ENCODE results near the gene HOXA3. TPM values are rescaled to one million over a fixed set of nuclear protein-coding genes. Genes with fewer than 3 reads are reported as not detected.
A peak's percentile ranks its signal among the peaks of the same experiment; 100 is the strongest.

The HOXA3 gene
- total and polyA plus RNA-seq, 2 donors (not counting 1 experiment from before 2014, with no cell fraction given), result 0.68 to 1.5 TPM

DNA sequence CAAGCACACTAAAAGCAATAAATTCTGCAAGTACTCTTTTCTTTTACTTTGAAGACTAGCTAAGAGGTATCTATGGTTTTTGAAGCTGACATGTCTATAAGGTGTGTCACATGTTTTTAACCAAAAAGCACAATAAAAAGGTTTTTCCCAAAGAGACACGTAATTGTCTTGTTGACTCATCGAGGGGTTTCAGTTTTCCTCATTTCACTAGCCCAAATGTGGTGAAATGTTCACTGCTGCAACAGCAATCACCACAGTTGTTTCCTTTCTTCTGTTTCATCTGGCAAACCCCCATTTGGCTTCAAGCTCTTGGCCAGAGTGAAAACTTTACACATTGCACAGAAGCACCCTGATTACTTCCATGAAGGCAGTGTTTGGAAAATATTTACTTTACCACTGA, 18.0 kb downstream of the HOXA3 start:
- Histone ChIP-seq H4K20me1 (ENCODE audit: control insufficient read depth, extremely low read depth, insufficient read depth, low read length) (no peaks in the 10 kb centered on the region), H3K27me3 (ENCODE audit: control insufficient read depth, insufficient read depth, low read length) (no peaks in the 10 kb centered on the region), H3K9me3 (ENCODE audit: control insufficient read depth, insufficient read depth, low read depth, low read length) (no peaks in the 10 kb centered on the region), H3K4me2 (ENCODE audit: extremely low read depth, insufficient read depth, low read length) (no peak overlapping the region), H3K9ac (ENCODE audit: insufficient read depth, low read length) (no peak overlapping the region), H3K4me1 (ENCODE audit: control insufficient read depth, extremely low read depth, insufficient read depth, low read length) (peaks cover 31% of the 10 kb centered on the region), H3K4me3 (replicated peaks in 1 of 4; ENCODE audit: control extremely low read depth in 1 of 4, insufficient read depth in 1 of 4, low read depth in 3 of 4, low read length in 4 of 4) (no peak overlapping the region), H3K36me3 (ENCODE audit: control insufficient read depth, insufficient read depth, low read length) (no peaks in the 10 kb centered on the region), H3K27ac (ENCODE audit: insufficient read depth, low read length) (peak overlapping the region; percentile 9), H3K79me2 (ENCODE audit: control insufficient read depth, insufficient read depth, low read length) (peaks cover 41% of the 10 kb centered on the region), H2AFZ (ENCODE audit: low read length) (no peak overlapping the region)
- no peak for TF ChIP-seq EZH2 (IDR thresholded peaks at IDR 0.05; ENCODE audit: low read length, missing control alignments)
- TF ChIP-seq CTCF (conservative IDR thresholded peaks at IDR 0.05 in 1 of 2, IDR thresholded peaks at IDR 0.05 in 1 of 2; ENCODE audit: low read depth in 1 of 2, low read length in 2 of 2), result no peak
- DNase-seq (ENCODE audit: low read depth in 2 of 2), result peak; percentile 95 to 98

GRCh38 chr7:27133409-27134231, 18.8 kb downstream of the HOXA3 start:
- no peaks in the 10 kb centered on the region for H4K20me1 ChIP-seq (ENCODE audit: control insufficient read depth, extremely low read depth, insufficient read depth, low read length)
- H3K9me3 ChIP-seq (ENCODE audit: control insufficient read depth, insufficient read depth, low read depth, low read length), result no peaks in the 10 kb centered on the region
- H3K36me3 ChIP-seq (ENCODE audit: control insufficient read depth, insufficient read depth, low read length), result no peaks in the 10 kb centered on the region
- peaks cover 31% of the 10 kb centered on the region for H3K4me1 ChIP-seq (ENCODE audit: control insufficient read depth, extremely low read depth, insufficient read depth, low read length)
- peak overlapping the region; percentile 19 for H3K4me2 ChIP-seq (ENCODE audit: extremely low read depth, insufficient read depth, low read length)
- peak in 1 of 2 donors; percentile 25 for DNase-seq (ENCODE audit: low read depth in 2 of 2)
- H2AFZ ChIP-seq (ENCODE audit: low read length), result no peak overlapping the region
- H3K79me2 ChIP-seq (ENCODE audit: control insufficient read depth, insufficient read depth, low read length), result peaks cover 39% of the 10 kb centered on the region
- no peaks in the 10 kb centered on the region for H3K27me3 ChIP-seq (ENCODE audit: control insufficient read depth, insufficient read depth, low read length)
- peak overlapping the region; percentile 9 for H3K27ac ChIP-seq (ENCODE audit: insufficient read depth, low read length)
- TF ChIP-seq CTCF (conservative IDR thresholded peaks at IDR 0.05 in 1 of 2, IDR thresholded peaks at IDR 0.05 in 1 of 2; ENCODE audit: low read depth in 1 of 2, low read length in 2 of 2), result no peak
- no peak for TF ChIP-seq EZH2 (IDR thresholded peaks at IDR 0.05; ENCODE audit: low read length, missing control alignments)
- no peak overlapping the region for H3K9ac ChIP-seq (ENCODE audit: insufficient read depth, low read length)
- H3K4me3 ChIP-seq (replicated peaks in 1 of 4; ENCODE audit: control extremely low read depth in 1 of 4, insufficient read depth in 1 of 4, low read depth in 3 of 4, low read length in 4 of 4), result no peak overlapping the region

DNA sequence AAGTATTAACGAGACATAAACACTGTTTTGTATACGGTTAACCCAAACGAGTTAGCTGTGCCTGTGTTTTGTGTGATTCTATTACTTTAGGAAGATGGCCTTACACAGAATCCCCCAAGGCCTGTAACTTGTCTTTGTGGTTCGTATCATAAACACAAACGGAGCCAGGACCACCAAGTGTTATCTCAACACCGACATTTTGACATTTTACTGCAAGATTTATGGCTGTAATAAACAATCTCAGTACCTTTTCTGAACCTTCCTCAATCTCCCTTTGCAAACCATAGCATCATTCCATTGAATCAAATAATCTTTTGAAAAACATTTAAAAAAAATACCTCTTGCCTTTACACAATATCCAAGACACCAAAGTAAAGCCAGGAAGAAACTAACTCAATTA, 19.4 kb downstream of the HOXA3 start:
- Histone ChIP-seq H3K4me1 (ENCODE audit: control insufficient read depth, extremely low read depth, insufficient read depth, low read length) (peaks cover 31% of the 10 kb centered on the region), H2AFZ (ENCODE audit: low read length) (no peak overlapping the region), H3K27ac (ENCODE audit: insufficient read depth, low read length) (no peak overlapping the region), H4K20me1 (ENCODE audit: control insufficient read depth, extremely low read depth, insufficient read depth, low read length) (no peaks in the 10 kb centered on the region), H3K79me2 (ENCODE audit: control insufficient read depth, insufficient read depth, low read length) (peaks cover 37% of the 10 kb centered on the region), H3K36me3 (ENCODE audit: control insufficient read depth, insufficient read depth, low read length) (no peaks in the 10 kb centered on the region), H3K4me2 (ENCODE audit: extremely low read depth, insufficient read depth, low read length) (no peak overlapping the region), H3K4me3 (replicated peaks in 1 of 4; ENCODE audit: control extremely low read depth in 1 of 4, insufficient read depth in 1 of 4, low read depth in 3 of 4, low read length in 4 of 4) (no peak overlapping the region), H3K9me3 (ENCODE audit: control insufficient read depth, insufficient read depth, low read depth, low read length) (no peaks in the 10 kb centered on the region), H3K9ac (ENCODE audit: insufficient read depth, low read length) (no peak overlapping the region), H3K27me3 (ENCODE audit: control insufficient read depth, insufficient read depth, low read length) (no peaks in the 10 kb centered on the region)
- DNase-seq (ENCODE audit: low read depth in 2 of 2), result no peak
- TF ChIP-seq EZH2 (IDR thresholded peaks at IDR 0.05; ENCODE audit: low read length, missing control alignments), result no peak
- no peak for TF ChIP-seq CTCF (conservative IDR thresholded peaks at IDR 0.05 in 1 of 2, IDR thresholded peaks at IDR 0.05 in 1 of 2; ENCODE audit: low read depth in 1 of 2, low read length in 2 of 2)

Data from fibroblast of lung (primary cell).